ENCODE measurements around the gene RXRA. TPM values are rescaled to one million over a fixed set of nuclear protein-coding genes. Genes with fewer than 3 reads are reported as not detected.
A peak's percentile ranks its signal among the peaks of the same experiment; 100 is the strongest.

The RXRA gene
- total and polyA plus RNA-seq, 5 donors from 2014 or later = 0.29 to 13.6 (median 1.4) TPM

DNA sequence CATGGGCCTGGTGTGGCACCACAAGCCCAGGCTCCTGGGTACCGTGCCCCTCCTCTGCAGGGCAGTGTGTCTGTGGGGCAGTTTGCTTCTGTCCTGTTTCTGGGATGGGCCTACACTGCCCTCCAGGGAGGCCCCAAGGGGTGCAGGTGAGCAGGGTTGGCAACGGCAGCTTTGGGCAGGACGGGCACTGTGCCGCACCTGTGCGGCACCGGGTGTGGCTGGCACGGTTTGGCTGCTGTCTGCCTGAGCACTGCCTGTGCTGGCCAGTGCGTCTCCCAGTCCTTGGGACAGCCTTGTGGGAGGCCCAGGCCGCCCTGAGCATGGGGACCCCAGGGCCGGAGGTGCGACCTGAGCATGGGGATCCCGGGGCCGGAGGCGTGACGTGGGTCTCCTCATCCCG lies 37.2 kb downstream of the RXRA start:
- Mint-ChIP-seq H3K4me1 (peaks cover 0 to 5% (median 3%) of the 10 kb centered on the region in 4 donors), H3K36me3 (no peaks in the 10 kb centered on the region), H3K9me3 (peaks cover 0 to 1% (median 0%) of the 10 kb centered on the region in 7 donors), H3K4me3 (no peak overlapping the region), H3K27me3 (no peaks in the 10 kb centered on the region), H3K27ac (no peak overlapping the region)
- Histone ChIP-seq H3K4me3 (ENCODE audit: low read depth, low read length) (no peak overlapping the region), H3K4me1 (ENCODE audit: control insufficient read depth, insufficient read depth, low read length, poor library complexity, severe bottlenecking) (no peaks in the 10 kb centered on the region), H3K27ac (ENCODE audit: insufficient read depth, low read length, poor library complexity, severe bottlenecking) (no peak overlapping the region), H3K36me3 (ENCODE audit: control insufficient read depth, insufficient read depth, low read length) (no peaks in the 10 kb centered on the region), H3K27me3 (ENCODE audit: control insufficient read depth, insufficient read depth, low read length) (no peaks in the 10 kb centered on the region), H3K9me3 (ENCODE audit: control insufficient read depth in 2 of 2, low read length in 2 of 2) (no peaks in the 10 kb centered on the region)
- ATAC-seq (ENCODE audit: low read depth in 2 of 2) (no peak), DNase-seq (no peak)

DNA sequence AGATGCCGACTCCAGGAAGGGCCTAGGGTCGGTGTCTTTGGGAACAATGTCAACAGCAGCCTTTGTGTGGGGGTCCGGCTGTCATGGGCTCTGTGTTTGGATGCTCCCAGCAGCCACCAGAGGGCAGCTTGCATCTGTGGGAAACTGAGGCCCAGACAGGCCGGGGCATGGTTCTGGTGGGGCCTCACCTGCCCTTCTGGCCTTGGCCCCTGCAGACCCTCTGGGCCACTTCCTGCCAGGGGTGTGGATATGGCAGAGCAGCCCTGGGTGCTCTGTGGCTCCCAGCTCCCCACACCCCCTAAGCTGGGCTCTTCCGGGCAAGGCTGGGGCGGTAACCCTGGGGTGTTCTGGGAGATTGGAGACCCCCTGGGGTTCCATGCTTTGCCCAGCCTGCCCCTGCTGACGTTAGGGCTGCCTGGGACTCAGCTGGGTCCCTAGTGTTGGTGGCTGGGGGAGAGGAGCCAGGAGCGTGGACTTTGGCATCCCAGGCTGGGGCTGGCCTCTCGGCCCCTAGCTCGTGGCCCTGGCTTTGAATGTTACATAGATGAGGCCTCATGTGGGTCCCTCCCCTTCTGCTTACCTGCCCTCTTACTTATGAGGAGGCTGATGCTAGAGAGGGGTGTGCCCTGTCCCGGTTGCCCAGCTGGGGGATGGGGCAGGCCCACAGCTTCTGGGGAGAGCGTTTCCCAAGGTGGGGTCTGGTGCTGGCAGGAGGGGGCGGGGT lies 38.3 kb downstream of the RXRA start:
- H3K4me3 ChIP-seq (ENCODE audit: low read depth, low read length) = no peak overlapping the region
- no peak overlapping the region for H3K27ac ChIP-seq (ENCODE audit: insufficient read depth, low read length, poor library complexity, severe bottlenecking)
- H3K36me3 Mint-ChIP-seq = no peaks in the 10 kb centered on the region
- DNase-seq = no peak
- no peaks in the 10 kb centered on the region for H3K27me3 Mint-ChIP-seq
- H3K4me1 Mint-ChIP-seq = peaks cover 0 to 6% (median 5%) of the 10 kb centered on the region in 4 donors
- H3K27ac Mint-ChIP-seq = no peak overlapping the region
- no peaks in the 10 kb centered on the region for H3K36me3 ChIP-seq (ENCODE audit: control insufficient read depth, insufficient read depth, low read length)
- H3K9me3 ChIP-seq (ENCODE audit: control insufficient read depth in 2 of 2, low read length in 2 of 2) = no peaks in the 10 kb centered on the region
- ATAC-seq (ENCODE audit: low read depth in 2 of 2) = no peak
- no peaks in the 10 kb centered on the region for H3K4me1 ChIP-seq (ENCODE audit: control insufficient read depth, insufficient read depth, low read length, poor library complexity, severe bottlenecking)
- no peak overlapping the region for H3K4me3 Mint-ChIP-seq
- H3K27me3 ChIP-seq (ENCODE audit: control insufficient read depth, insufficient read depth, low read length) = no peaks in the 10 kb centered on the region
- H3K9me3 Mint-ChIP-seq = peaks cover 0 to 1% (median 0%) of the 10 kb centered on the region in 7 donors

GRCh38 chr9:134365115-134365596 lies 38.9 kb downstream of the RXRA start:
- Mint-ChIP-seq H3K36me3 (no peaks in the 10 kb centered on the region), H3K4me3 (peak overlapping the region in 1 of 4 donors; percentile 76), H3K4me1 (peaks cover 0 to 6% (median 5%) of the 10 kb centered on the region in 4 donors), H3K27me3 (no peaks in the 10 kb centered on the region), H3K9me3 (peaks cover 0 to 1% (median 0%) of the 10 kb centered on the region in 7 donors), H3K27ac (no peak overlapping the region)
- no peak for ATAC-seq (ENCODE audit: low read depth in 2 of 2)
- no peaks in the 10 kb centered on the region for H3K4me1 ChIP-seq (ENCODE audit: control insufficient read depth, insufficient read depth, low read length, poor library complexity, severe bottlenecking)
- no peak overlapping the region for H3K4me3 ChIP-seq (ENCODE audit: low read depth, low read length)
- DNase-seq = no peak
- no peaks in the 10 kb centered on the region for H3K27me3 ChIP-seq (ENCODE audit: control insufficient read depth, insufficient read depth, low read length)
- H3K36me3 ChIP-seq (ENCODE audit: control insufficient read depth, insufficient read depth, low read length) = no peaks in the 10 kb centered on the region
- H3K27ac ChIP-seq (ENCODE audit: insufficient read depth, low read length, poor library complexity, severe bottlenecking) = no peak overlapping the region
- H3K9me3 ChIP-seq (ENCODE audit: control insufficient read depth in 2 of 2, low read length in 2 of 2) = no peaks in the 10 kb centered on the region

GRCh38 chr9:134365791-134366222 lies 39.6 kb downstream of the RXRA start:
- Mint-ChIP-seq H3K27me3 (no peaks in the 10 kb centered on the region), H3K36me3 (no peaks in the 10 kb centered on the region), H3K27ac (no peak overlapping the region), H3K9me3 (peaks cover 0 to 1% (median 0%) of the 10 kb centered on the region in 7 donors), H3K4me1 (peaks cover 0 to 6% (median 5%) of the 10 kb centered on the region in 4 donors), H3K4me3 (no peak overlapping the region)
- DNase-seq = no peak
- no peak overlapping the region for H3K4me3 ChIP-seq (ENCODE audit: low read depth, low read length)
- no peaks in the 10 kb centered on the region for H3K27me3 ChIP-seq (ENCODE audit: control insufficient read depth, insufficient read depth, low read length)
- H3K36me3 ChIP-seq (ENCODE audit: control insufficient read depth, insufficient read depth, low read length) = no peaks in the 10 kb centered on the region
- no peak for ATAC-seq (ENCODE audit: low read depth in 2 of 2)
- no peak overlapping the region for H3K27ac ChIP-seq (ENCODE audit: insufficient read depth, low read length, poor library complexity, severe bottlenecking)
- no peaks in the 10 kb centered on the region for H3K4me1 ChIP-seq (ENCODE audit: control insufficient read depth, insufficient read depth, low read length, poor library complexity, severe bottlenecking)
- H3K9me3 ChIP-seq (ENCODE audit: control insufficient read depth in 2 of 2, low read length in 2 of 2) = no peaks in the 10 kb centered on the region

DNA sequence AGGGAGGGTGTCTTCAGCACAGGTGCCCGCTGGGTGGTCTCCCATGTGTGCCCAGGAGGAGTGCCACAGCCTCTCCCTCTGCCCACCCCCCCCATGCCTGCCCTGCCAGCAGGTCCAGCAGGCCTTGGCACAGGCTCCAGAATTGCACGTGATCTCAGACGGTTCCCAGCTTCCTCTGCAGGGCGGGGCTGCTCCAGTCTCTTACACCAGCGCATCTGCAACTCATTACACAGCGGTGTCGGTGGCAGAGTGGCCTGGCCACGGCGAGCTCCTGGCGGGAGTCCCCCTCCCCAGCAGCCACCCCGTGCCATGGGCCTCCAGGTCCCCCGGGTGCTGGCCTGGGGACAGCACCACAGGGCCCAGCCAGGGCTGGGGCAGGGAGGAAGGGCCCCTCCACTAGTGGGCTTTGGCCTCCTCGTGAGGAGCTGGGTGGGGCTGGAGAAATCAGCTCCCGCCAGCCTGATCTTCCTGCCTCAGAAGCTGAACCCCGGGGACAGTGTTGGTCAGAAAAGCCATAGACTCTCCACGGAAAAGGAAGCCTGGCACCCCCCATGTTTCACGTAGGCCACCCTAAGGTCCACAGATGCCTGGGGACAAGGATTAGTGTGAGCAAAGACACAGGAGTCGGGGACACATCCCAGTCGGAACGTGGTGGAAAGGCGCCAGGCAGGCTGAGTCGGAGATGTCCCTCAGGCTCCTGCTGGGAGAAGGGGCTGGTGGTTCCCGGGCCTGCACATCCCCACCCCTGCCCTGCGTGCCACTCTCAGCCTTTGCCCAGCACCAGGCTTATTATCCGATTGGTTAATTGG lies 40.2 kb downstream of the RXRA start:
- Histone ChIP-seq H3K4me1 (ENCODE audit: control insufficient read depth, insufficient read depth, low read length, poor library complexity, severe bottlenecking) (no peaks in the 10 kb centered on the region), H3K36me3 (ENCODE audit: control insufficient read depth, insufficient read depth, low read length) (no peaks in the 10 kb centered on the region), H3K9me3 (ENCODE audit: control insufficient read depth in 2 of 2, low read length in 2 of 2) (no peaks in the 10 kb centered on the region), H3K27me3 (ENCODE audit: control insufficient read depth, insufficient read depth, low read length) (no peaks in the 10 kb centered on the region), H3K4me3 (ENCODE audit: low read depth, low read length) (no peak overlapping the region), H3K27ac (ENCODE audit: insufficient read depth, low read length, poor library complexity, severe bottlenecking) (no peak overlapping the region)
- Mint-ChIP-seq H3K27me3 (no peaks in the 10 kb centered on the region), H3K4me3 (no peak overlapping the region), H3K36me3 (no peaks in the 10 kb centered on the region), H3K4me1 (peaks cover 0 to 6% (median 5%) of the 10 kb centered on the region in 4 donors), H3K9me3 (peaks cover 0 to 1% (median 0%) of the 10 kb centered on the region in 7 donors), H3K27ac (peak overlapping the region in 1 of 3 donors; percentile 15)
- DNase-seq (no peak), ATAC-seq (ENCODE audit: low read depth in 2 of 2) (no peak)

DNA sequence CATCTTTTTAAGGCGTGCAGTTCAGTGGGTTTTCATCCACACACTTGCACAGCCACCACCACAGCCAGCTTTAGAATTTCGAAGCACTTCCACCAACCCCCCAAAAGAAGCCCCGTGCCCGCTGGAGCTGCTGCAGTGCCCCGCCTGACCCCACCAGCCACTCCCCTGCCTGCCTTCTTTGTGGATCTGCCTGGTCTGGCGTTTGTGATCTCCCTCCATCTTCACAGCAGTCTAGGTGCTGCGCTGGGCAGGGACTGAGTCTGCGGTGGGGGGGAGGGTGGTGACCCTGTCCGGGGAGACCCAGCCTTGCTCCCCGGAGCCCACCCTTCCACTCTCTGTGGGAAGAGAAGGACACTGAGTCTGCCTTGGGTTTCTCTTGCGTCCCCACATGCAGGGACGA lies 40.8 kb downstream of the RXRA start:
- Mint-ChIP-seq H3K4me1 (peaks cover 0 to 6% (median 5%) of the 10 kb centered on the region in 4 donors), H3K36me3 (no peaks in the 10 kb centered on the region), H3K9me3 (peaks cover 0 to 1% (median 0%) of the 10 kb centered on the region in 7 donors), H3K4me3 (no peak overlapping the region), H3K27ac (peak overlapping the region in 1 of 3 donors; percentile 15), H3K27me3 (no peaks in the 10 kb centered on the region)
- Histone ChIP-seq H3K4me1 (ENCODE audit: control insufficient read depth, insufficient read depth, low read length, poor library complexity, severe bottlenecking) (no peaks in the 10 kb centered on the region), H3K27me3 (ENCODE audit: control insufficient read depth, insufficient read depth, low read length) (no peaks in the 10 kb centered on the region), H3K4me3 (ENCODE audit: low read depth, low read length) (no peak overlapping the region), H3K27ac (ENCODE audit: insufficient read depth, low read length, poor library complexity, severe bottlenecking) (no peak overlapping the region), H3K36me3 (ENCODE audit: control insufficient read depth, insufficient read depth, low read length) (no peaks in the 10 kb centered on the region), H3K9me3 (ENCODE audit: control insufficient read depth in 2 of 2, low read length in 2 of 2) (no peaks in the 10 kb centered on the region)
- no peak for ATAC-seq (ENCODE audit: low read depth in 2 of 2)
- no peak for DNase-seq

GRCh38 chr9:134367791-134368490 lies 41.7 kb downstream of the RXRA start:
- Histone ChIP-seq H3K4me1 (ENCODE audit: control insufficient read depth, insufficient read depth, low read length, poor library complexity, severe bottlenecking) (no peaks in the 10 kb centered on the region), H3K4me3 (ENCODE audit: low read depth, low read length) (no peak overlapping the region), H3K27ac (ENCODE audit: insufficient read depth, low read length, poor library complexity, severe bottlenecking) (no peak overlapping the region), H3K36me3 (ENCODE audit: control insufficient read depth, insufficient read depth, low read length) (no peaks in the 10 kb centered on the region), H3K9me3 (ENCODE audit: control insufficient read depth in 2 of 2, low read length in 2 of 2) (no peaks in the 10 kb centered on the region), H3K27me3 (ENCODE audit: control insufficient read depth, insufficient read depth, low read length) (no peaks in the 10 kb centered on the region)
- Mint-ChIP-seq H3K9me3 (peaks cover 0 to 1% (median 0%) of the 10 kb centered on the region in 7 donors), H3K27me3 (no peaks in the 10 kb centered on the region), H3K36me3 (no peaks in the 10 kb centered on the region), H3K4me3 (no peak overlapping the region), H3K27ac (no peak overlapping the region), H3K4me1 (peaks cover 0 to 6% (median 5%) of the 10 kb centered on the region in 4 donors)
- DNase-seq (no peak), ATAC-seq (ENCODE audit: low read depth in 2 of 2) (no peak)

Measured in CD4-positive, CD25-positive, alpha-beta regulatory T cell (primary cell).